Brain pericyte (primary cell): Measurements from ENCODE around the gene RNF223.
"Not testable (repeated sequence)": the region's sequence is repeated elsewhere in the genome, so short reads cannot be mapped to it uniquely, and the experiment has no call there.

Experiments used
- DNase-seq: peaks from one replicate; pipeline ENCODE4 v3.0.0-alpha.2; 2012; ENCODE audit warnings: low read depth, low spot score

The RNF223 gene

GRCh38 chr1:1072849-1073742 lies 1.0 kb downstream of the RNF223 start:
- no peak for DNase-seq

GRCh38 chr1:1072299-1072848 lies 1.7 kb downstream of the RNF223 start:
- DNase-seq = no peak

DNA sequence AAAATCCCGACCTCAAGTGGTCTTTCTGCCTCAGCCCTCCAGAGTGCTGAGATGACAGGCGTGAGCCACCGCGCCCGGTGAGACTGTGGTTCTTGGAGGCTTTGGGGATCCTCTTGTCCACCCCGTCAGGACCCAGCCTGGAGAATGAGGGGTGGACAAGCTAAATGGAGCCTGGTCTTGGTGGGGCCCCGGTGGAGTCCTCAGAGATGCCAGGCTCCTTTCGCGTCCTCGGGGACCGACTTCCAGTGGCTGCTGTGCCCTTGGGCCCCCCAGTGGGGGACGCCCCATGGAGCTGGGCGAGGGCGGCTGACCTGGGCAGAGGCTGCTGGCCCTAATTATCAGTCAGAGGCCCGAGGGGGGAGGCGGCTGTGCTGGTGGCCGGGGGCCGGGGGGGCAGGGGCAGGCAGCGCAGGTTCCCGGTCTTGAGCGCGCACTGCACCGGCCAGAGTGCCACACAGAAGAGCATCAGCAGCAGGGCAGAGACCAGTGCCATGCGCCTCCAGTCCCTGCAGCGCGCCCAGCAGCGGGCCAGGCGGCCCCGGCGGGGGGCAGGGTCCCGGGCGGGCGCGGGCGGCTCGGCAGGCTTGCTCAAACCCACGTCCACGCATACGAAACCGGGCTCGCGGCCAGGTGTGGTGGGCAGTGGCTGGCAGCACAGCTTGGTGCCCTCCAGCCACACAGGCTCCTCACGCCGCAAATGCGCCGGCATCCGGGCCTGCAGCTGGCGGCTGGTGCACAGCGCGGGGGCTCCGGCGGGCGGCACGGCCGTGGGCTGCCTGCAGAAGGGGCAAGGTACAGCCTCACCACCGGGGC lies 2.4 kb downstream of the RNF223 start:
- DNase-seq = no peak

GRCh38 chr1:1069711-1070676 lies 4.1 kb downstream of the RNF223 start:
- no peak for DNase-seq

- no peak for DNase-seq
Measured at GRCh38 chr1:1069056-1069710, 4.9 kb downstream of the RNF223 start.

- no peak for DNase-seq
Measured at GRCh38 chr1:1068517-1069055, 5.5 kb downstream of the RNF223 start.

- no peak for DNase-seq
Measured at GRCh38 chr1:1067860-1068516, 6.1 kb downstream of the RNF223 start.

GRCh38 chr1:1067284-1067859 lies 6.7 kb downstream of the RNF223 start:
- no peak for DNase-seq

- DNase-seq = no peak
Measured at GRCh38 chr1:1066403-1067283, 7.5 kb downstream of the RNF223 start.

DNA sequence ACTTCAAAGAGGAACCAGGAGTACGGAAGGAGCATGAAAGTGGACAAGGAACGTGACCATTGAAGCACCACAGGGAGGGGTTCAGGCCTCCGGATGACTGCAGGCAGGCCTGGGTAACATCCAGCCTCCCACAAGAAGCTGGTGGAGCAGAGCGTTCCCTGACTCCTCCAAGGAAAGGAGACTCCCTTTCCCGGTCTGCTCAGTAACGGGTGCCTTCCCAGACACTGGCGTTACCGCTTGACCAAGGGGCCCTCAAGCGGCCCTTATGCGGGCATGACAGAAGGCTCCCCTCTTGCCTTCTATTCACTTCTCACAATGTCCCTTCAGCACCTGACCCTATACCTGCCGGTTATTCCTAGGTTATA lies 8.2 kb downstream of the RNF223 start:
- not testable (repeated sequence) for DNase-seq

DNA sequence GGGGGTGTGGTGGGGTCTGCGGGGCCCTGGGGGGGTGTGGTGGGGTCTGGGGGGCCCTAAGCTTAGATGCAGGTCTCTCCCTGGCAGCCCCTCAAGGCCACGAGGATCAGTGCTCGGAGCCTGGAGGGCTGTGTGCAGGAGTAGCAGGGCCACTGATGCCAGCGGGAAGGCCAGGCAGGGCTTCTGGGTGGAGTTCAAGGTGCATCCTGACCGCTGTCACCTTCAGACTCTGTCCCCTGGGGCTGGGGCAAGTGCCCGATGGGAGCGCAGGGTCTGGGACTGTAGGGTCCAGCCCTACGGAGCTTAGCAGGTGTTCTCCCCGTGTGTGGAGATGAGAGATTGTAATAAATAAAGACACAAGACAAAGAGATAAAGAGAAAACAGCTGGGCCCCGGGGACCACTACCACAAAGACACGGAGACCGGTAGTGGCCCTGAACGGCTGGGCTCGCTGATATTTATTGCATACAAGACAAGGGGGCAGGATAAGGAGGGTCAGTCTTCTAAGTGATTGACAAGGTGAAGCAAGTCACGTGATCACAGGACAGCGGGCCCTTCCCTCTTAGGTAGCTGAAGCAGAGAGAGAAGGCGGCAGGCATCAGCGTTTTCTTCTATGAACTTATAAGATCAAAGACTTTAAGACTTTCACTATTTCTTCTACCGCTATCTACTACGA lies 8.7 kb downstream of the RNF223 start:
- DNase-seq = no peak

GRCh38 chr1:1063945-1064831 lies 9.9 kb downstream of the RNF223 start:
- peak; percentile 91 for DNase-seq

DNA sequence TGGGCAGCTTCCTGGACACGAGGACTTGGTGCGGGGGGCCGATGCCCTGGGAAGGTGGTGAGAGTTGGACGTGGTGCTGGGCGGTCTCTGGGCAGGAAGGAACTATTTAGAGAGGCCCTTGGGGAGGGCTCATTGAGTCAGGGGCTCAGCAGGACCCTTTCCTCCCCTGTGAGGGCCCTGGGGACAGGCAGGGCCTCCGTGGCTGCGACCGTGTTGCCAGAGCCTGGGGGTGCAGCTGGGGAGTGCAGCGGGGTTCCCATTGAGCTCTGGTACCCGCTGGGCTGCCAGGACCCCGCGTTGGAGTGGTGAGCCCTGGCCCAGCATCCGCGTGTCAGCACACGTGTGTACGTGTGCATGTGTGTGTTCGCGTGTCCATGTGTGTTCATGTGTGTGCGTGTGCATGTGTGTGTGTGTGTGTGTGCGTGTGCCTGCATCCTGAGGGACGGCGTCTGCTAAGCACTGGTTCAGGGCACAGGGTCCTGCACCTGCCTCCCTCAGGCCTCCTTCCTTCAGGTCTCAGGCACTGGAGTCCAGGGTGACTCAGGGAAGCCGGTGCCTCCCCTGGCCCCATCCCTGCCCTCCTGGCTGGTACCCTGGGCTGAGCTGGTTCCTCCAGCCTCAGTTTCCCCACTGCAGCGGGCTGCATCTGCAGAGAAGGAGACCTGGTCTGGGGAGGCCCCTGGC lies 10.7 kb downstream of the RNF223 start:
- no peak for DNase-seq

- no peak for DNase-seq
Measured at GRCh38 chr1:1062348-1063163, 11.6 kb downstream of the RNF223 start.

- no peak for DNase-seq
Measured at GRCh38 chr1:1061682-1062345, 12.3 kb downstream of the RNF223 start.
